KBM-7 (cell line): ENCODE results near the gene MOB3C.

Experiments
- DNase-seq: peaks from one replicate; pipeline ENCODE4 v3.0.0-alpha.2; 2015
- in situ Hi-C: fragments of 300-500 bp; cut with MboI; formaldehyde crosslinking; loops from 2 replicates; pipeline ENCODE4 v1.14.3; 2020; ENCODE audit warnings: low sequenced_read_pairs, low pct_unique_long_range_greater_than_20kb, mixed read lengths

MOB3C gene

DNA sequence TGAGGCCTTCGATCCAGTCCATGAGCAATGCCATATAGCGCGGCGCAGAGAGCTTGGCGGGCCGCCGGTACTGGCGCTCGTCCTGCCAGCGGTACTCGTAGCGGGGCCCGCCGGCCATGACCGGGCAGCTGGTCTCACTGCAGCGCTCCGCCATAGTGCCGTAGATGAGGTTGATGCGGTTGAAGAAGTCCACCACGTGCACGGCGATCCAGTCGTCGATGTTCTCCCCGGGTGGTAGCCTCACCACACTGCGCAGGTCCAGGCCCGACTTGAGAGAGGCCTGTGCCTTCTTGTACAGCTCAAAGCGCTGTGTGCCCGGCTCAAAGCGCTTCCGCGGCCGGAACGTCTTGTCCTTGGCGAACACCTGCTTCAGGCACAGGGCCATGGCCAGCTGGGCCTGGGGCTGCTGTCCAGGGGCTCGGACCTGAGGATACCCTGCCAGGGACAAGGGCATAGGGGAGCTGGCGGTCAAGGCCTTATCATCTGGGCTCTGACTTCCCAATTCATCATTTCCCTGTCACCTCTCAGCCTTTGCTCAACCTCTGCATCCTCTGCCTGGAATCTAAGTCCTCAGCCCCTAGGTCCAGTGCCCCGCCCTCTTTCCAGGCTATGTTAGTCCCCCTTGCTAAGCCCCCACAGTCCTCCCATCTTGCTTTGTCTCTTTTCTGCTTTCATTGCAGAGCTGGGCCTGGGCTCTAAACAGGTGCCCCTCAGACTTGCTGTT is 3.5 kb downstream of the MOB3C start:
- in situ Hi-C loops = no loop called here
- no peak for DNase-seq

GRCh38 chr1:46611691-46612221 is 4.9 kb downstream of the MOB3C start:
- in situ Hi-C loops = no loop called here
- DNase-seq = no peak

- DNase-seq = no peak
- in situ Hi-C loops = no loop called here
These were observed 9.1 kb downstream of the MOB3C start for GRCh38 chr1:46607345-46608130.

DNA sequence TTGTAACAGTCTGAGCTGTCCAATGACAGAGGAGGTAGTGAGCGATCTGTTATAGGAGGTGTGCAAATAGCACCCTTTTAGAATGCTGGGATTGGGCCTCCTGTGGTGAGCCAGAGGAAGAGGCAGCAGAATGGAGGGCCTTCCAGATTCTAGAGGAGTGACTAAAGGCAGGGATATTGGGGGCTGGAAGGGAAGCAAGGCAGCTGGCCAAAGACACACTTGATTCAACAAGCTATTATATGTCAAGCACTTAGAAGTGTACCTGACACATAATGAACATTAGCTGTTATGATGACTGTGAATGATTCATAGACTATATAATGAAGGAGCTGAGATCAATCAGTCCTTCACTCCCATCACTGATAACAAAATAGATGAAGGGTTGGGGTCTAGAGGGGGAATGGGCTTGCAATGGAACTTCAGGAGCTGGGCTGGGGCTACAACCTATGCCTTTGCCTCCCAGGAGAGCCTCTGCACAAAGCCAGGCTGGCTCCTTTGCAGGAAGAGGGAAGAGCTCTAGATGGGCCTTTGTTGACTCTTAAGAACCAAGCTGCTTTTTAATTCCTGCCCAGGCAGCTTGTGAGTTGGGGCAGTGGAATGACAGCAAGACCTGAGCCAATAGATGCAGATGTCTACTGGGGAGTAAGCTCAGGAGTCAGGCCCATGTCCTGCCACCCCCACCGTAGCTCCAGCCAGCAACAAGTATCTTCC is 10.2 kb downstream of the MOB3C start:
- in situ Hi-C loops = no loop called here
- DNase-seq = no peak

- in situ Hi-C loops = no loop called here
- peak; percentile 11 for DNase-seq
These were observed 11.4 kb downstream of the MOB3C start for GRCh38 chr1:46605232-46605631.

DNA sequence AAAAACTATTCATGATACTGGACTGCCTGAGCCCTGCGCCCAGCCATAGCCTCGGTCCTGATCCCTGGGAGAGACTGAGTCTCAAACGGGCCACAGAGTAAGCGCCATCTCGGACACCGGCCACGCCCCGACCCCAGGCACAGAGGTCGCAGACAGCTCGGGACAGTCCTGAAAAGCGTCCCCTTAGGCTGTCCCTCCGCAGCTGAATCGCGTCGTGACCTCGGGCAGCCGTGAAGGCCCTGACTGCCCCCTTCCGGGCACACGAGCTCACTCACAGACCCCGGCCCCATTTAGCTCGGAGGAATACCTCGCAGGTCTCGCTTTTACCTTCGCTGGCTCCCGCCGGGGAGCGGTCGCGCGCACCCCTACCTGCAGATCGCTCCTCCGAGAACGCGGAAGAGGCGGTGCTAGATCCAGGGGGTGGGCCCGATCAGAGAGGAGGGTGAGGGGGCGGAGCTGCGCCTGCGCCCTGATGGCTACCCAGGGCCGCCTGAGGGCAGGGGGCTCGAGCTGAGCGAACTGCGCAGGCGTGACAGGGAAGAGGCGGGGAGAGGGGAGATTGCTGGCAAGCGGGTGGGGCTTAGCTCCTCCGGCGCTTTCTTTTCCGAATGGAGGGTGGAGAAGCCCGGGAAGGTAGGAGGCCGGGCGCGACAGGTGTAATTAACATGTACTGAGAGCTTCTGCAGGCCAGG is 12.6 kb downstream of the MOB3C start, which contains the start of gene MKNK1:
MKNK1 (minus strand) TSS at position 411 of the 692 bp plus-strand sequence. CDS start 20,941 bp downstream, outside the sequence.
- in situ Hi-C loops = no loop called here
- DNase-seq = peak; percentile 95

GRCh38 chr1:46603481-46603857 is 13.1 kb downstream of the MOB3C start:
- DNase-seq = no peak
- in situ Hi-C loops = no loop called here

DNA sequence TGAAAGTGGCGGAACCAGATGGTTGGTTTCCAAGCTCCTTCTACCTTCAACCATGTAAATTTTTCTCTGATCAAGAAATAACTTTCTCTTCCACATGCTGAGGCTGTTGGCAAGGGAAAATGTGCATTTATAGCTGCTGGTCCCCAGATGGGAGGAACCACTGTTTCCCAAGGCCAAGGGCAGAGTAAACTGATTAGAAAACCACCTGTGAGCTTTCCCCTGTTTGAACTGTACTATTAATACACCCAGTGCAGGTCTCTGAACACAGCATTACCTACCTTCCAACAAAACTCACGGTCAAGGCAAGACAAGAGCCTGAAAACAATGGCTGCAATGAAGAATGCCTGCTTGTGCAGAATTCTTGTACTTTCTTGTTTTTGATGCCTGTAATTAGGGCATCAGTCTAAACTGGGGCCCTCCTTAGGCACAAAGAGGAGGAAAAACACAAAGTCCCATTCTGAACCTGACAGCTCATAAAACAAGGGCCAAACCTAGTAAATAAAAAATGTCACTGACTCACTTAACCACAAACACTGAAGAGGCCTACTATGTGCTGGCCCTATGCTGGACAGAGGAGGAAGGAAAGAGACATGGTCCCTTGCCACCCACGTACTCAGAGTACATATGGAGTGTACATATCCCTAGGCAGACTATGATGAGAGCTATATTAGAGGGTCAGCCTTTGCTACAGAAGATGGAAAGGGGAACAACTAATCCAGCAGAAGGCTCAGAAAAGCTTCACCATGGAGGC is 15.2 kb downstream of the MOB3C start:
- in situ Hi-C loops = no loop called here
- no peak for DNase-seq

DNA sequence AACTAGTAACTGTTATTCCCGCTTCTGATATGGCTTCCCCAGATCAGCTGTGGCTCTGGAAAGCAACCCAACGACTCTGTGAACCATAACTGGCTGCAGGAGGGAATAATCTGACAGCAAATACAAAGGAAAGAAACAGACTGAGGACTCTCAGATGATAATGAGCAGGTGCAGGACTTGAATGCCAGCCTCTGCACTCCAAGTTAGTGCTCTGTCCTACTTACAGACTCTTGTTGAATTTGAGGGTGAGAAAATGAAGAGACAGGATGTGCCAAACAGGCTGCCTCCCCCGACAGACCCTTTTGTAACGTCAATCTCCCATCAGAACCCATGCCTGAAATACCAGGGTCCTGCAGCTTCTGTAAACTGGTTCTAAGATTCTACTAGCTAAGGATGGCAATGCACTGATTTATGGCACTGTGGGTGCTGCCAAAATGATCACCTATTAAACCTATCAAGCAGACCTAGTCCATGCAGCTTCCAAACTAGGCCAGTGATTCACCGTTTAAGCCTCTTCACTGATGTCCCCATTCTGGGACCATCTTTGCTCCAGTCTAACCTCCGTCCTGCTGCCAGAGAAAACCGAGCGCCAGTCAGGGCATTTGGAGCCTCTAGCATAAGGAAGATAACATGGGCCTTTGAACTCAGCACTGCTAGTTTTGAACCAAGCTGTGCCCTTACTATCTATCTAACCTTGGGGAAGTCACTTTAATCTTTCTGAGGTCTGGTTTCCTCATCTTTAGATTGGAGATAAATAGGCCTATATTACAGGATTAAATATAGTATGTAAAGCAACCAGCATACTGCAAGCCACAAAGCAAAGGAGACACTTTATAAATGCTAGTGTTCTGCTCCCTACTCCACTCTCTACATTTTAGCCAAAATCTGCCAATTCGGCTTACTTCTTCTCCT is 17.3 kb downstream of the MOB3C start:
- no peak for DNase-seq
- in situ Hi-C loops = no loop called here

- no peak for DNase-seq
- in situ Hi-C loops = no loop called here
These were observed 19.8 kb downstream of the MOB3C start for GRCh38 chr1:46596846-46597245.

DNA sequence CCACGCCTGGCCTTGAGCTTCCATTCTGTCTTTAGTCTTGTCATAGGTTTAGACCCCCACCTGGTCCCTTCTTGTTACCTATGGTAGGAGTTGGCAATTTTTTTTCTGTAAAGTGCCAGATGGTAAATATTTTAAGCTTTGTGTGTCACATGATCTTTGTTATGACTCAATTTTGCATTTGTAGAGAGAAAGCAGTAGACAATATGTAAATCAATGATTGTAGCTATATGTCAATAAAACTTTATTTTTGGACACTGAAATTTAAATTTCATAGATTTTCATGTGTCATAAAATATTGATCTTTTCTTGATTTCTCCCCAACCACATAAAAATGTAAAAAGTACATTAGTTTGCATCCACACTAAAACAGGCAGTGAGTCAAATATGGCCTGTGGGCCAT is 20.6 kb downstream of the MOB3C start:
- no peak for DNase-seq
- in situ Hi-C loops = no loop called here

- in situ Hi-C loops = no loop called here
- peak; percentile 88 for DNase-seq
These were observed 21.5 kb downstream of the MOB3C start for GRCh38 chr1:46595127-46595526.

DNA sequence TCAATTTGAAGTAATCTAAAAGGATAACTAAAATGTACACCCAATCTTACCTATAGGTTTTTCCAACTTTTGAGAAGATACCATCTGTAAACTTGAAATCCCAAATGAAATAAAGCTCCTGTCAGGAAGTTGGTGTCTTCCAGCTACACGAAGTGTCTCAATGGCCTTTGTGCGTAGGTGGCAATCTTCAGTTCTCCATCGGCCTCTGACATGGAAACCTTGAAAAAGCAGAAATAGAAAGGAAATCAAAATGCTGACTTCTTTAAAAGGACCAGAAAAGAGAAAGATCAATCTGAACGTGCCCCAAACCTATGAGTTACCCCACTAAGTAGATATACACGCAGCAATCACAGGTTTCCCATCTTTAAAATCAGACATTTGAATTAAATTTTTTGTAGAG is 22.5 kb downstream of the MOB3C start:
- in situ Hi-C loops = no loop called here
- DNase-seq = no peak

DNA sequence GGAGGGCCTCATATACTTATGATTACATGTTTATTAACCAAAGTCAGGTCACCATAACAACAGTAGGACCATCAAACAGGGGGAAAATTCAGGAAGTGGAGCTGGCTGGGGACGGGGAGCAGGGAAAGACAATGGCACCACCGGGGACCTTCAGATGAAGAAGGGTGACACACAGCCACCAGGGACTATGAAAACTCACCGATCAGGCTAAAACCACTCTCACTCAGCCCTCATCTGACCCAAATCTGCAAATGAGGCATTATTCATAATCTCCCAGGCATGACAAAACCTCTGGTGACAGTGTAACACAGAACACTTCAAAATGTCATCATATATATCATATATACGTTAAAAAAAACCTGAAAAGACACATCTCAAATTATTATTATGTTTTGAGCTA is 23.8 kb downstream of the MOB3C start:
- in situ Hi-C loops = no loop called here
- no peak for DNase-seq

GRCh38 chr1:46589529-46589928 is 27.1 kb downstream of the MOB3C start:
- DNase-seq = no peak
- in situ Hi-C loops = no loop called here

DNA sequence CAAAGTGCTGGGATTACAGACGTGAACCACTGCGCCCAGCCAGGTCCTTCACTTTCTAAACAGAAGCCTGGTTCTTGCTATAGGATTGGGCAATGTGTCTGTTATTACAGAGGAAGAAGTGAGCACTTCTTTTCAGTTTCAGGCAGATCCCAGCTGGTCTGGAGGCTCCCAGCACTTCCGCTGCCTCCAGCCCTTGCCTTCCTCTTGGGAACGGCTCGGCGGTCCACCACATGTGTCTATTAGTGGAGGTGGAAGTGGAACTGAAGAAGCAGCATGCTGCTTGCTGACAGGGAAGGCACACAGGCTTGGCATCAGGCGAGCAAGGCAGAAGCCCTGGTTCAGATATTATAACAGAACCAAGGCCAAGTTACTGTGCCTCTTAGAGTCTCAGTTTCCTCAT is 29.5 kb downstream of the MOB3C start:
- in situ Hi-C loops = no loop called here
- DNase-seq = no peak

DNA sequence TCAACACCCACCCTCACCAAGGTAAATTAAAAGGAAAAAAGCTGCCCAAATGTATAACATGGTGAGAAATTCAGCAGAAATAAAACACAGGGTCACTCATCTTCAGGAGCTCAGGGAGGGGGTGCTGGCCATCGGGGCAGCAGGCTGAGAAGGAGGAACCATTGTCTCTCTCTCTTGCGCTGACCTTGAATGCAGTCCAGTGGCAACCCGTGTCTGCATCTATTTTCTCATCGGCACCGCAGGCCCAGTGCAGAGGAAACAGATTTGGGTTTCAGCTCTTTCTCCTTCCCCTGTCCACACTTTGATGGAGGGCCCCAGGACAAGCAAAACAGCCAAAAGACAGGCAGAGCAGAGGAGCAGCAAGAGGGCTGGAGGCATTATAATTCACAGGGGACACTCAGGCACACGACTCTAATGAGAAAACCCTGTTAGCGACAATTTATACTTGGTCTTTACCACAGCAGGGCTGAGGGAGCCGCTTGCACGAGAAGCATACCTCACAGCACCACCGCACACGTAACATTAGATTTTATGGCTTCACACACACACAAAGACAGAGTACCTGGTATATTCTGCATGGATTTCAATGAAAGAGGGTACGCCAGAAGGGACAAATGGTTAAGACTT is 31.2 kb downstream of the MOB3C start:
- in situ Hi-C loops = no loop called here
- no peak for DNase-seq
